Measurements from ENCODE around the gene ELF2.
"Not testable (repeated sequence)": the region's sequence is repeated elsewhere in the genome, so short reads cannot be mapped to it uniquely, and the experiment has no call there.

ELF2 gene

DNA sequence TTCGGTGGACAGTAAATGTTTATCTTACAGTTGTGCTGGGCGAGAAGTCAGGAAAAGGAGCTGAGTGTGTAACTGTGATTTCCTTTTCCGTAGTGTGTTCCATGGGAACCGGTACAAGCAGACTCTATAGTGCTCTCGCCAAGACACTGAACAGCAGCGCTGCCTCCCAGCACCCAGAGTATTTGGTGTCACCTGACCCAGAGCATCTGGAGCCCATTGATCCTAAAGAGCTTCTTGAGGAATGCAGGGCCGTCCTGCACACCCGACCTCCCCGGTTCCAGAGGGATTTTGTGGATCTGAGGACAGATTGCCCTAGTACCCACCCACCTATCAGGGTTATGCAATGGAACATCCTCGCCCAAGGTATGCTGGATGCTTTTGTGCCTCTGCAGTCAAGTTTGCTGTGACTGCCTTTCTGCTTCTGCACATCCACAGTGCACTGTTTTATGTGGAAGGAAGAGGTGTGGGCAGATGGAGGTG, 134.0 kb downstream of the ELF2 start:
- peaks cover 64% of the 10 kb centered on the region for H3K79me2 ChIP-seq (ENCODE audit: control insufficient read depth, insufficient read depth, low read length, unreplicated experiment)
- no peaks in the 10 kb centered on the region for H3K27me3 ChIP-seq (ENCODE audit: insufficient read depth, low read length)
- peaks cover 3% of the 10 kb centered on the region for H3K4me1 ChIP-seq (ENCODE audit: control insufficient read depth, insufficient read depth, low read length, unreplicated experiment)
- no peak overlapping the region for H3K27ac ChIP-seq (ENCODE audit: low read depth, low read length)
- H3K4me3 ChIP-seq (ENCODE audit: low read depth, low read length) = no peak overlapping the region
- peaks cover 18% of the 10 kb centered on the region for H3K36me3 ChIP-seq (ENCODE audit: insufficient read depth, low read length)
- H2AFZ ChIP-seq (ENCODE audit: low read length, unreplicated experiment) = no peak overlapping the region

GRCh38 chr4:139038874-139039443, 138.1 kb downstream of the ELF2 start:
- Histone ChIP-seq H3K36me3 (ENCODE audit: insufficient read depth, low read length) (peaks cover 4% of the 10 kb centered on the region), H3K4me3 (ENCODE audit: low read depth, low read length) (no peak overlapping the region), H3K27ac (ENCODE audit: low read depth, low read length) (no peak overlapping the region), H3K79me2 (ENCODE audit: control insufficient read depth, insufficient read depth, low read length, unreplicated experiment) (peaks cover 86% of the 10 kb centered on the region), H3K4me1 (ENCODE audit: control insufficient read depth, insufficient read depth, low read length, unreplicated experiment) (peaks cover 3% of the 10 kb centered on the region), H3K27me3 (ENCODE audit: insufficient read depth, low read length) (no peaks in the 10 kb centered on the region), H2AFZ (ENCODE audit: low read length, unreplicated experiment) (no peak overlapping the region)

- Histone ChIP-seq H3K4me1 (ENCODE audit: control insufficient read depth, insufficient read depth, low read length, unreplicated experiment) (peaks cover 3% of the 10 kb centered on the region), H3K36me3 (ENCODE audit: insufficient read depth, low read length) (peaks cover 4% of the 10 kb centered on the region)
Observed at GRCh38 chr4:139036885-139037284, 140.1 kb downstream of the ELF2 start.

DNA sequence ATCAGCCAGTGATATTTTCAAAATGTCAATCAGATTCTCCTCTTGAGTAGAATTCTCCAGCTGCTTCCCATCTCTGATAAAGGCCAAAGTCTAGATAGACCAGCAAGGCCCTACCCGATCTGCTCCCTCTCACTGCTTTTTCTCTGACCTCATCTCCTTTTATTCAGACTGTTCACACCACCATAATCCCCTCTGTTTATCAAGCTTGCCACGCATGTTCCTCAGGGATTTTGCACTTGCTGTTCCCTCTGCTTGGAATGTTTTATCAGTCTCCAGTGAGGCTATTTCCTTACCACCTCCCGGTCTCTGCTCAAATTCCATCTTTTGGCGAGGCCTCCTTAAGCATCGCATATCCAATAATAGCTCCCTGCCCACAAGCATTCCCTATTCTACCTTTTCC, 141.4 kb downstream of the ELF2 start:
- peaks cover 3% of the 10 kb centered on the region for H3K4me1 ChIP-seq (ENCODE audit: control insufficient read depth, insufficient read depth, low read length, unreplicated experiment)
- H3K27ac ChIP-seq (ENCODE audit: low read depth, low read length) = no peak overlapping the region
- no peaks in the 10 kb centered on the region for H3K27me3 ChIP-seq (ENCODE audit: insufficient read depth, low read length)
- peaks cover 94% of the 10 kb centered on the region for H3K79me2 ChIP-seq (ENCODE audit: control insufficient read depth, insufficient read depth, low read length, unreplicated experiment)
- no peak overlapping the region for H2AFZ ChIP-seq (ENCODE audit: low read length, unreplicated experiment)
- no peak overlapping the region for H3K4me3 ChIP-seq (ENCODE audit: low read depth, low read length)
- H3K36me3 ChIP-seq (ENCODE audit: insufficient read depth, low read length) = peaks cover under 1% of the 10 kb centered on the region

More at GRCh38 chr4:139036885-139037284, 140.1 kb downstream of the ELF2 start:
- Histone ChIP-seq H3K4me3 (ENCODE audit: low read depth, low read length) (no peak overlapping the region), H3K27me3 (ENCODE audit: insufficient read depth, low read length) (no peaks in the 10 kb centered on the region), H2AFZ (ENCODE audit: low read length, unreplicated experiment) (no peak overlapping the region), H3K79me2 (ENCODE audit: control insufficient read depth, insufficient read depth, low read length, unreplicated experiment) (peaks cover 92% of the 10 kb centered on the region), H3K27ac (ENCODE audit: low read depth, low read length) (no peak overlapping the region)

DNA sequence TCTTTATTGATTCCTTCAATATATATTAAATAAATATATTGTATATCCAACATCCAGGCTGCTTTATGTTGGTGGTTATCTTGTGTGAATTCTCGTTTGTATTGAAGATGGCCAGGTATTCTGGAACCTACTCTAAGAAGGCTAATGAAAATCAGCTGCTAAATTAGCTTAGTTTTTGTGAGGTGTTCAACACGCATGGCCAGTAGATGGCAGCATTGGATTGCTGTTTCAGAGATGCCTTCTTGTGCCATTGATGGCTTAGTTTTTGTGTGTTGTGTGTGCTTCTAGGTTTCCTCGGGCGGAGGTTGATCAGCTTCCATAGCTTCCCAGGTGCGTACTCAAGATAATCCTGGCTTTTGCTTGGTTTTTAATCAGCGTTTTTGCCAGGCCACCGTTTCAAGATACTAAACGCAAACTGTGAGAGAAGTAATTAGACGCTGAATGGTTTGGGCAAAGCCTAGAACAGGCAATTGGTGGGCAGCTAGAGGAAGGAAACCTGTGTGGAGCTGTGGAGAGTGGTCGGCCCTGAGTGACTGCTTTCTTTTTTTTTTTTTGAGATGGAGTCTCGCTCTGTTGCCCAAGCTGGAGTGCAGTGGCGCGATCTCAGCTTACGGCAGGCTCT, 146.3 kb downstream of the ELF2 start:
- H3K79me2 ChIP-seq (ENCODE audit: control insufficient read depth, insufficient read depth, low read length, unreplicated experiment) = peaks cover 90% of the 10 kb centered on the region
- H3K4me1 ChIP-seq (ENCODE audit: control insufficient read depth, insufficient read depth, low read length, unreplicated experiment) = peaks cover 10% of the 10 kb centered on the region
- H3K4me3 ChIP-seq (ENCODE audit: low read depth, low read length) = no peak overlapping the region

GRCh38 chr4:139029866-139030363, 147.1 kb downstream of the ELF2 start:
- H3K4me3 ChIP-seq (ENCODE audit: low read depth, low read length); H2AFZ ChIP-seq (ENCODE audit: low read length, unreplicated experiment); H3K36me3 ChIP-seq (ENCODE audit: insufficient read depth, low read length); H3K27me3 ChIP-seq (ENCODE audit: insufficient read depth, low read length); H3K27ac ChIP-seq (ENCODE audit: low read depth, low read length): not testable (repeated sequence)
- H3K4me1 ChIP-seq (ENCODE audit: control insufficient read depth, insufficient read depth, low read length, unreplicated experiment) = peaks cover 16% of the 10 kb centered on the region
- peaks cover 90% of the 10 kb centered on the region for H3K79me2 ChIP-seq (ENCODE audit: control insufficient read depth, insufficient read depth, low read length, unreplicated experiment)

More for the DNA sequence above, 146.3 kb downstream of the ELF2 start:
- Histone ChIP-seq H3K27me3 (ENCODE audit: insufficient read depth, low read length) (no peaks in the 10 kb centered on the region), H2AFZ (ENCODE audit: low read length, unreplicated experiment) (no peak overlapping the region), H3K36me3 (ENCODE audit: insufficient read depth, low read length) (peaks cover 4% of the 10 kb centered on the region; the same call in 1 of the 2 replicates), H3K27ac (ENCODE audit: low read depth, low read length) (no peak overlapping the region)

DNA sequence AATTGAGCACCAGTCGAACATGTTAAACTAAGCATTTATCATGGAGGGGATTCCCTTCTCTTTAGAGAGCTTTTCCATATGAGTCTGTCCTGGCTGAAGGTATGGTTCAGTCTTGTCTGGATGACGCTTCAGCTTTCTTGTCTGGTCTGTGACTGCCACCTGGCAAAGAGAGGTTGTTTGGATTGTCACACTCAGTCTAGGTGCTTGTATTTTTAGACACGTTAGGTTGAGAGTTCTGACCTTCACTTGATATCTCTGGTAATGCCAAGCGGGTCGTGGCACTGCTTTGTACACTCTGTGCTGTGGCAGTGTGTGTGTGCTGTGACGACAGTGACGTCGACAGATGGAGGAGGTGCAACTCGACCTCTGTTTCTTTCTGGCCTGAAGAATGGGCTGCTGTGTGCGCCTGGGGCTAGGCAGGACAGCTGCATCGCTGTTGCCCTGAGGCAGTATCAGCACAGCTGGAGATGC, 148.8 kb downstream of the ELF2 start:
- Histone ChIP-seq H3K79me2 (ENCODE audit: control insufficient read depth, insufficient read depth, low read length, unreplicated experiment) (peaks cover 89% of the 10 kb centered on the region), H3K36me3 (ENCODE audit: insufficient read depth, low read length) (0 out of 2 replicates have a peak, but pooled peaks cover 4% of the 10 kb centered on the region), H2AFZ (ENCODE audit: low read length, unreplicated experiment) (no peak overlapping the region), H3K27ac (ENCODE audit: low read depth, low read length) (peak overlapping the region; percentile 14; the same call in 1 of the 2 replicates), H3K27me3 (ENCODE audit: insufficient read depth, low read length) (no peaks in the 10 kb centered on the region), H3K4me1 (ENCODE audit: control insufficient read depth, insufficient read depth, low read length, unreplicated experiment) (peaks cover 23% of the 10 kb centered on the region), H3K4me3 (ENCODE audit: low read depth, low read length) (no peak overlapping the region)

GRCh38 chr4:139027776-139028175, 149.2 kb downstream of the ELF2 start:
- no peak overlapping the region for H2AFZ ChIP-seq (ENCODE audit: low read length, unreplicated experiment)
- no peak overlapping the region for H3K4me3 ChIP-seq (ENCODE audit: low read depth, low read length)
- peaks cover 91% of the 10 kb centered on the region for H3K79me2 ChIP-seq (ENCODE audit: control insufficient read depth, insufficient read depth, low read length, unreplicated experiment)
- H3K27me3 ChIP-seq (ENCODE audit: insufficient read depth, low read length) = no peaks in the 10 kb centered on the region
- H3K27ac ChIP-seq (ENCODE audit: low read depth, low read length) = peak overlapping the region; percentile 14; the same call in 1 of the 2 replicates
- 0 out of 2 replicates have a peak, but pooled peaks cover 4% of the 10 kb centered on the region for H3K36me3 ChIP-seq (ENCODE audit: insufficient read depth, low read length)
- H3K4me1 ChIP-seq (ENCODE audit: control insufficient read depth, insufficient read depth, low read length, unreplicated experiment) = peaks cover 23% of the 10 kb centered on the region

DNA sequence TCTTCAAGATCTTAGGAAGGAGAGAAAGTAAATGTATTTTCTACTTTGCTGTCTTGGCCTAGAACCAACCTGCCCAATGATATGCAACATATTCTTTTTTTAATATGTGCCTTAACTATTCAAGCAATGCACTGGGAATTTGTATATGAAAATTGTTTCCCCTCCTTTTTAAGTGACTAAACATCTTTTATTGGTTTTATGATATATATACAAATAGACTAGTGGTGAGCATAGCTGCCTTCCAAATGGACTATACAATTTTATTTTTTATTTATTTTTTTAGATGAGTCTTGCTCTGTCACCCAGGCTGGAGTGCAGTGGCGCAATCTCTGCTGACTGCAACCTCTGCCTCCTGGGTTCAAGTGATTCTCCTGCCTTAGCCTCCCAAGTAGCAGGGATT, 151.2 kb downstream of the ELF2 start:
- Histone ChIP-seq H3K27ac (ENCODE audit: low read depth, low read length) (no peak overlapping the region), H3K79me2 (ENCODE audit: control insufficient read depth, insufficient read depth, low read length, unreplicated experiment) (peaks cover 90% of the 10 kb centered on the region), H3K4me1 (ENCODE audit: control insufficient read depth, insufficient read depth, low read length, unreplicated experiment) (peaks cover 23% of the 10 kb centered on the region), H2AFZ (ENCODE audit: low read length, unreplicated experiment) (no peak overlapping the region), H3K27me3 (ENCODE audit: insufficient read depth, low read length) (no peaks in the 10 kb centered on the region), H3K36me3 (ENCODE audit: insufficient read depth, low read length) (0 out of 2 replicates have a peak, but pooled peaks cover 4% of the 10 kb centered on the region), H3K4me3 (ENCODE audit: low read depth, low read length) (no peak overlapping the region)

DNA sequence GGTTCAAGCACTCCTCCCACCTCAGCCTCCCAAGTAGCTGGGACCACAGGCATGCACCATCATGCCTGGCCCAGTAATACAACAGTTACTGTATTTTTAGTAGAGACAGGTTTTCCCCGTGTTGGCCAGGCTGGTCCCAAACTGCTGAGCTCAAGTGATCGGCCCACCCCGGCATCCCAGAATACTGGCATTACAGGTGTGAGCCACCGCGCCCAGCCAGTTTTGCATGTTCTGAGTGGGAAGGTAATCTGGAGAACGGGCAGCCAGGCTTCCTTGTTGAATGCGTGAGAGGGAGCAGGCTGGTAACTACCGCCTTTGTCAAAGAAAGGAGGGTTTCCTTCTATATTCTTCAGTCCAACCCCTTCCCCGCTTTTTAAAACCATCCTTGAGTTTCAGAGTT, 152.3 kb downstream of the ELF2 start:
- Histone ChIP-seq H2AFZ (ENCODE audit: low read length, unreplicated experiment) (no peak overlapping the region), H3K27ac (ENCODE audit: low read depth, low read length) (no peak overlapping the region), H3K4me3 (ENCODE audit: low read depth, low read length) (no peak overlapping the region), H3K79me2 (ENCODE audit: control insufficient read depth, insufficient read depth, low read length, unreplicated experiment) (peaks cover 90% of the 10 kb centered on the region), H3K27me3 (ENCODE audit: insufficient read depth, low read length) (no peaks in the 10 kb centered on the region), H3K36me3 (ENCODE audit: insufficient read depth, low read length) (peaks cover 8% of the 10 kb centered on the region; the same call in 1 of the 2 replicates), H3K4me1 (ENCODE audit: control insufficient read depth, insufficient read depth, low read length, unreplicated experiment) (peaks cover 35% of the 10 kb centered on the region)
